GM19467 (cell line): Measurements from ENCODE around the gene COQ2.
"Not testable (repeated sequence)": the region's sequence is repeated elsewhere in the genome, so short reads cannot be mapped to it uniquely, and the experiment has no call there.

Experiments used
- ATAC-seq: cut with Tn5 transposase; IDR thresholded peaks from one replicate; pipeline ENCODE4 v1.9.1; 2021; ENCODE audit warnings: mild to moderate bottlenecking, moderate library complexity; ENCODE audit not compliant: unreplicated experiment

The COQ2 gene

DNA sequence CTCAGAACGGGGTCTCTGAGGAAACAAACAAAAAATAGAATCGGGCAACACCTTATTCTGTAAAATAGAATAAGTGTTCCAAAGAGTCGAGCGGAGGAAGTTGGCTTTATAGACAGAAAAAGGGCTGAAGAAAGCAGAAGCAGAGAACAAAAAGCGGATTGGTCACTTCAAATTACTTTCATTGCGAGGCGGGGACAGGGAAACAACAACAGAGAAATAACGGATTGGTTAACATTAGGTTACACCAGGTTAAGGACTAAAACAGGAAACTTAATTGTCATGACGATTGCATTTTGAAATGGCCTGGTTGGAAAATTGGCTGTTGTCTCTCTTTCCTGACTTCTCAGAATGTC, 433 bp upstream of the COQ2 start:
- ATAC-seq, result no peak

DNA sequence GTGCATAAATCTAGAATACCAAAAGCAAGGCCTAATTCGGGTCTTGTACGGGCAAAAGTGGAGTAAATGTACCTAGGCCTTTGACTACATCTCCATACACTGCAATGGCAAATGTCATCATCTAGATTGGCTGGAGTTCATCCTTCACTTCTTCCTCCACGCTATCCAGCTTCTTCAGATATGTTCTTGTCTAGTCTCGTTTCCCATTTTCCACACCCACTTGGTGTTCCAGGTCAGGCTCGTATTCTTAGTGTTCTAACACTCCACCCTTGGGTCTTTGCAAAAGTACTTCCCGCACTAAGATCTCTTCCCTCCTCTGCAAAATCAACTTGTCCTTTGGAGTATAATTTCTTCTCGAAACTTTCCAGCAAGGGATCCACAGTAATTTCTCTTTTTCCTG, 1.4 kb downstream of the COQ2 start:
- no peak for ATAC-seq

DNA sequence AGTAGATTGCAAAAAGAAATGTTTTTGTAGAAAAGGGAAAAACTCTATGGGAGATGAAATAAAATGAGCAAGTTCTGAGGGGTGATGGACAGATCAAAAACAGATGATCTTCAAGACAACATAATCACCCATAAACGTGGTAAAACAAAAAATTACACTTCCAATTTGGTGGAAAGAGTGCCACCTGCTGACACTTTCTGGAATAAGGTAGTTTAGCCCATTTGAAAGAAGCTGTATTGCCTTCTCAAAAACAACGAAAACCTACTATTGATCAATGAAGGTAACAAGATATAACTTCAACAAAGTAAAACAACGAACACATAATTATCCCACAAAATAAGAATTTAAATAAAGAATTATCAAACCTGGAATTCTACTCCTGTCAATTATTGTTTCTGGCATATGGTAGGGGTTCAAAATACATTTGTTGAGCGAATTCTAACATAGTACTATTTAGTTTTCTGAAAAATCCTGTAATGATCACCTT, 2.5 kb downstream of the COQ2 start:
- ATAC-seq, result no peak

- ATAC-seq, result no peak
Observed at GRCh38 chr4:83281307-83281706, 3.3 kb downstream of the COQ2 start.

- peak; percentile 58 for ATAC-seq
Observed at GRCh38 chr4:83276299-83277040, 8.1 kb downstream of the COQ2 start.

DNA sequence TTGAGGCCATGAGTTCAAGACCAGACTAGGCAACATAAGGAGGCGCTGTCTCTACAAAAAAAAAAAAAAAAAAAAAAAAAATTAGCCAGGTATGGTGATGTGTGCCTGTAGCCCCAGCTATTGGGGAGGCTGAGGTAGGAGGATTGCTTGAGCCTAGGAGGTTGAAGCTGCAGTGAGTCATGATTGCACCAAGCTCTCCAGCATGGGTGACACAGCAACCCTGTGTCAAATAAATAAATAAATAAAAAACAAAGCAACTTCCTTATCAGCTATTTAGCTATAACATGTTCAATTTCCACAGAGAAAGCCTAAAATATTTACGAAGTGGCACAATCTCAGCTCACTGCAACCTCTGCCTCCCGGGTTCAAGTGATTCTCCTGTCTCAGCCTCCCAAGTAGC, 10.7 kb downstream of the COQ2 start:
- not testable (repeated sequence) for ATAC-seq

- ATAC-seq, result peak; percentile 80
Observed at GRCh38 chr4:83272900-83273299, 11.7 kb downstream of the COQ2 start.

- ATAC-seq, result no peak
Observed at GRCh38 chr4:83269256-83269655, 15.3 kb downstream of the COQ2 start.

- ATAC-seq, result no peak
Observed at GRCh38 chr4:83268491-83268890, 16.1 kb downstream of the COQ2 start.

- no peak for ATAC-seq
Observed at GRCh38 chr4:83267830-83268475, 16.6 kb downstream of the COQ2 start.

DNA sequence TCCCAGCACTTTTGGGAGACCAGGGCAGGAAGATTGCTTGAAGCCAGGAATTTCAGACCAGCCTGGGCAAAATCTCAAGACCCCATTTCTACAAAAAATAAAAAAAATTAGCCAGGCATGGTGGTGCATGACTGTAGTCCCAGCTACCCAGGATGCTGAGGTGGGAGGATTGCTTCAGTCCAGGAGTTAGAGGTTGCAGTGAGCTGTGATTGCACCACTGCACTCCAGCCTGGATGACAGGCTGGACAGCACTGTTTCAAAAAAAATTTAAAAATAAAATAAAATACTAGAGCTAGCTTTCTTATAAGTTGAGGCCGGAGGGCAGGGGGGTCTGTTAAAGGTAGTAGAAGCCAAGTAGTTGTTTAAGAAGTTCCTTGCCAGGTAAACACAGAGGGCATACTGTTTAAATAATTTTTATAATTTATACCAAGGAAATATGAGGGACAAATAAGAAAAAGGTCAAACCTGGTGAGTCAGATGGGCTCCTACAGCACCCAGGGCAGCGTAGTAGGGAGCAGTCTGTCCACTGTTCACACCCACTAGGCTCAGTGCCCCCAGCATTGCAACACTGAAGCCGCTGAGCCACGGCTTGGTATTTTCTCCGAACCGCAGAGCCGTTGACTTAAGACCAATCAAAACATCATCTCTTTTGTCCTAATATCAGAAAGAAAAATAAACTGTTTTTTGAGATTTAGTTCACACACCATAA, 17.3 kb downstream of the COQ2 start:
- ATAC-seq, result no peak

DNA sequence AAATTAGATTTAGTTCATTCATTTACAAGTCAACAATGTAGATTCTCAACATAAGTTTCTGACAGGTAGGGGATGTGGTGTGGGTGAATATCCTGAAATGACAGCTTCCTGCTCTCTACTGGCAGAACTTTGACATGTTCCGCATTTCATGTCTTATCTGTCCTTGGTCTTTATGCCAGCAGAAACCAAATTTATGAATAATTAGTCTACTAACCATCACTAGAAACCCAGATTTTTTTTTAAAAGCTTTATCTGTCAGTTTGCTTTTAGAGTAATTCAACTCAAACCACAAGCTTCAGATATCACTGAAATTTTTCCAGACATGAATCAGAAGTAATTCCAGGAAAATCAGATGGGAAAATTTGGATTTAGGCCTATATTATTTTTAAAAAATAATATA, 17.9 kb downstream of the COQ2 start:
- no peak for ATAC-seq

GRCh38 chr4:83263106-83263505, 21.5 kb downstream of the COQ2 start:
- ATAC-seq, result no peak

- ATAC-seq, result no peak
Observed at GRCh38 chr4:83262682-83263081, 21.9 kb downstream of the COQ2 start.

GRCh38 chr4:83261307-83261706, 23.3 kb downstream of the COQ2 start:
- no peak for ATAC-seq

- ATAC-seq, result no peak
Observed at GRCh38 chr4:83259586-83259985, 25.0 kb downstream of the COQ2 start.

- ATAC-seq, result no peak
Observed at GRCh38 chr4:83258461-83258860, 26.1 kb downstream of the COQ2 start.

DNA sequence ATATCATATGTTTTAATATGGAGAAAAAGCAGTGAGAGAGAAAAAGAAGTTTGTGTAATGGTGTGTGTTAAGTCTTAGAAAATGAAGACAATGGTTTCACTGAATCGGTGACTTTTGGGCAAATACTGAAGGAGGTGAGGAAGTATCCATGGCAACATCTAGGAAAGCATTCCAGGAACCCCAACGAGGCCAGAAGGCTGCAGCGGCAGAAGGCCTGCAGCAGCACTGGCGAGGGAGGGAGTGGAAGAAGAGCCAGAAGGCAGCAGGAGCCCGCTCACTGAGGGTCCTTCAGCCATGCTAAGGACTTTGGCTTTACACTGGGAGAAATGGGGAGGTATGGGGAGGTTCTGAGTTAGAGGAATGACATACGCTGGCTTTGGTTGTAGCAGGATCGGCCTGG, 26.8 kb downstream of the COQ2 start:
- ATAC-seq, result no peak

DNA sequence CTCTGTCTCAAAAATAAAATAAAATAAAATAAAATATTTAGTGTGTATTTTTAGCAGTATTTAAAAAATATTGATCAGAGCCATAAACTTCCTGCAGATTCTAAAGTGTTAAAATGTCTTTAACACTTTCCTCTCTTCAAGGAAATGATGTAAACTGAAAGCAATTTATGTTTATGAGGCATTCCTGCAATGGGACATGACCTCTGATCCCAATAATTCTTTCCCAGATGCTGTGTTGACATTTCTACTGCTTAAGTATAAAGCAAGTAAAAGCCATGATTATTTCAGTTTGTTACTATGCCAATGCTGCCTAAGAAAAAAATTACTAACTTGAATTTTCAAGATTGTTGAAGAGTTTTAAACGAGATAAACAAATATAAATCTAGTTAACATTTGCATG, 29.0 kb downstream of the COQ2 start:
- no peak for ATAC-seq

GRCh38 chr4:83252782-83253405, 31.7 kb downstream of the COQ2 start:
- ATAC-seq, result peak; percentile 51

DNA sequence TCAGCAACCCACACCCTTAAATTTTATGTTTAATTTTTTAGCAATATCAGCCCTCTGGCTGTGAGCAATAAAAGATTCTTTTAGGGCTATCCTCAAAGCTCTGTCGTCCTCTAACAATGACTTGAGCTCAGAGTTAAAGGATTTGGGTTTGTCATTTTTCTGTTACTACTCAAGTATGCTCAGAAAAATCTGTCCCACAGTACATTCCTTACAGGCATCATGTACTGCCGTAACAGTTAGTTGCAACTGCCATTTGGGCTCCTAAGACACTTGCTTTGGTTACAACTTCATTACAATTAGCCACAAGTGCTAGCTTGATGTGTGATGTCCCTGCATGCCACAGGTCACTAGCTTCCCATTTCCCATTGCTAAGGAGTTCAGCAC, 33.2 kb downstream of the COQ2 start:
- no peak for ATAC-seq
